ENCODE measurements around the gene FAM53A.

GRCh38 chr4:1726146-1726934, 42.2 kb upstream of the FAM53A start:
- no peak for TF ChIP-seq EZH2 (IDR thresholded peaks at IDR 0.05)
- TF ChIP-seq POLR2AphosphoS5 (IDR thresholded peaks at IDR 0.05; ENCODE audit: borderline replicate concordance, low read depth, low read length) = no peak
- TF ChIP-seq FOXP2 (optimal IDR thresholded peaks at IDR 0.05; ENCODE audit: control extremely low read depth, extremely low read length, insufficient read depth) = no peak

Data from SK-N-MC (cell line).